HS-27A (cell line): ENCODE data around the gene FHOD3.
"Not testable (repeated sequence)": the region's sequence is repeated elsewhere in the genome, so short reads cannot be mapped to it uniquely, and the experiment has no call there.

Experiments used
- DNase-seq: peaks from one replicate; pipeline ENCODE4 v3.0.0-alpha.2; 2012; ENCODE audit warnings: low read depth, missing footprints

Gene FHOD3

DNA sequence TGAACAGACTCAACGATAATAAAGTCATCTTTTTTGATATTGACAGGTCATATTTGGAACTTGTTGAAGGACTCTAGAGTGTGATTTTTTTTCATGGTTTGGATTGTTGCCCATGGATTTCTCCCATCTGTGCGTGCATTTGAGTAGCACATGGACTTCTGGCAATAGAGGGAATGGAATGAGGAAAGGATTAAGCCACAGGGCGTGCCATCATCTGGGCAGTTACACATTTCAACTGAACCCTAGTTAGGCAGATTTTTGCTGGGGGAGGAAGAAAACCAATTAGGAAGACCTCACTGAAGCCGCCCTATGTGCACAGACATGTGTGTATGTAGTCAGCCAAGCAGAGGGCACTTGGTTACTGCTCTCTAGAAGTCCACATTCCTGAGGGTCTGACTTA lies 458.7 kb downstream of the FHOD3 start:
- peak; percentile 69 for DNase-seq

DNA sequence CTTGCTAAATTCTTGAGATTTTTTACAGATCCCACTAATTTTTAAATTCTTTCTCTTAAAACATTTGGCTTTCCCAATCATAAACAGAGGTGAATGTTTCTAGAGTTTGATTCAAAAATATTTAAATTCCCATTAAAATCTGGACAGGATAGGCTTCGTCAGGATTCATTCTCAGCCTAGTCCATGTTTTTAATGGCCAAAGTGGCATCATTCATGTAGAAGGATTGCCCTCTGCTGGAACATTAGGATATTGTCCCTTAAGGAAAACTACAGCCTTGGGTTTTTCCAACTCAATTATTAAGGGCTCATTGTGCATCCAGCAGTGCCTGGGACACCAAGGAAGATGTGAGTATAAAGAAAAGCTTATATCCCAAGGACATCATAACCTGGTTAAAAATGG lies 459.6 kb downstream of the FHOD3 start:
- peak; percentile 45 for DNase-seq

DNA sequence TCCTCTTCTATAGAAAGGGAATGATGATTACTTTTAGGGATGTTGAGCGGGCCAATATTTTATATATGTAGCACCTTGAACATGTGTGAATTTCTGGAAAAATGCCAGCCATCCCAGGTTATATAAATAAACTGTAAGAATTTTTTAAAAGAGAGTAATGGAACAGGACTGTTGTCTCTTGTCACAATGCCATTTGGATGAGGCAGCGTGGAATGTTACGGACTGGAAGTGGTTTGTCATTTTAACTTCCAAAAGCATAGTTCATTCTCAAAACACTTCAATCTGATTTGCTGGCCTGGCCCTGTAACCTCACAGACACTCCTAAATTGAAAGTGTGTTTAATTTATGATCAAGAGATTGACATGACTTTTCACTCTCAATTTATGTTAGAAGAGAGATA lies 460.5 kb downstream of the FHOD3 start:
- peak; percentile 20 for DNase-seq

GRCh38 chr18:36758623-36759022 lies 461.1 kb downstream of the FHOD3 start:
- DNase-seq: no peak

DNA sequence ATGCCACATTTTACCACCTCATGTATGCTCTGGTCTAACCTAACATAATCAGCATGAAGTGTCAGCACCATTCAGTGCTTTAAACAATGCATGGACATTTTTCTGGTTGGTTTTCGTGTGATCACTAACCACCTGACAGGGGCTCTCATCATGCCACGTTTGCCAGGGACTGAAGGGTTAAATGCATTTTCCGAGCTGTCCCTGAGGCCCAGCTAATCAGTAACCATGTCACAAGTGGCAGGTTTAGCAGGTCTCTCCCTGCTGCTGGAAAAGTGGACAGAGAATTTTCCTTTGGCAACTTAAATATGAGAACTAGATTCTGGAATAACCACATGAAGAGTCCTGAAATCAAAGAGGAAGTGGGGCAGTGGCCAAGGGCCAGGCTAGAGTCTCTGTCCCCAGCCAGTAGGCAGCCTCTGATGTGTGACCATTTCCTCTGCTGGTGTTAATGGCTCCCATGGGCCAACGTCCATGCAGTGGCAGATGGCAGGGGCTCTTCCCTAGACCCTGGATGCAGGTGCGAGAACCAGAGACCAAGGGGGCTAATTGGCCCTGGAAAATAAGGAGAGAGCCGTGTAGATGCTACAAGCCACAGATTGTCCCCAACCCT lies 461.8 kb downstream of the FHOD3 start:
- DNase-seq: no peak

GRCh38 chr18:36760598-36760997 lies 463.1 kb downstream of the FHOD3 start:
- no peak for DNase-seq

GRCh38 chr18:36761186-36761698 lies 463.7 kb downstream of the FHOD3 start:
- no peak for DNase-seq

DNA sequence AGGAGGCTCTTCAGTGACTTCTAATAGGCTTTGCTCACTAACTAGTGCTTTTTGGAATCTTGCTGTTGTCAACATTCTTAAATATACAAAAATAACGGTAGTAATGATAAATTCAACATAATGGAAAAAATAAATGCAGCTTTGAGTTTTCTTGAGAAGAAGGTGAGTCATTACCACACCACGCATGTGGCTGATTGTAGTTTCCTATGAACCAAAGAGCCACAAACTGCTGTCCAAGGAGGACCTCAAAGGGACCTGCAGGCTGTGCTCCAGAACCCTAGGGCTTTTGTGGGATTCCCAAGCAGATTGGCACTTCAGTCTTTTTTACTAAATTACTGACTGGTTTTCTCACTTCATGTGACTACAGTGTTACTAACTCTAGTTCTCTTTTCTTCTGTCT lies 464.6 kb downstream of the FHOD3 start:
- DNase-seq: no peak

GRCh38 chr18:36762965-36763364 lies 465.5 kb downstream of the FHOD3 start:
- not testable (repeated sequence) for DNase-seq

DNA sequence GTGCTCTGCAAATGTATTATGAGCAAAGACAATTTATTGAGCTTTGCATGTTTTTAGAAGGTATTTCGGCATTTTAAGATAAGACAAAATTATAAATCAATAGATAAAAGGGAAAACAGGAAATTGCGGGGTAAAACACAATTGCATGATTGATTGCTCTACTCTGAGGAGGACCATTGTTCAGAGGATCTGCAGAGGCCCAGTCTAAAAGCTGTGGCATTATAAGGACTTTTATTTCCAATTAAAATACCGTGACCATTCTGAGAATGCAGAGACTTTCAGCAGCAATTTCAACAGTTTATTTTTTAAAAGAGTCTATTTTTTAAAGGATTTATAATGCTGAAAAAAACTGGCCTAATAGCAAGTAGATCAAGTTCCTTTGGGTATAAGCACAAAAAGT lies 469.3 kb downstream of the FHOD3 start:
- DNase-seq: no peak

GRCh38 chr18:36769172-36769571 lies 471.7 kb downstream of the FHOD3 start:
- DNase-seq: no peak

DNA sequence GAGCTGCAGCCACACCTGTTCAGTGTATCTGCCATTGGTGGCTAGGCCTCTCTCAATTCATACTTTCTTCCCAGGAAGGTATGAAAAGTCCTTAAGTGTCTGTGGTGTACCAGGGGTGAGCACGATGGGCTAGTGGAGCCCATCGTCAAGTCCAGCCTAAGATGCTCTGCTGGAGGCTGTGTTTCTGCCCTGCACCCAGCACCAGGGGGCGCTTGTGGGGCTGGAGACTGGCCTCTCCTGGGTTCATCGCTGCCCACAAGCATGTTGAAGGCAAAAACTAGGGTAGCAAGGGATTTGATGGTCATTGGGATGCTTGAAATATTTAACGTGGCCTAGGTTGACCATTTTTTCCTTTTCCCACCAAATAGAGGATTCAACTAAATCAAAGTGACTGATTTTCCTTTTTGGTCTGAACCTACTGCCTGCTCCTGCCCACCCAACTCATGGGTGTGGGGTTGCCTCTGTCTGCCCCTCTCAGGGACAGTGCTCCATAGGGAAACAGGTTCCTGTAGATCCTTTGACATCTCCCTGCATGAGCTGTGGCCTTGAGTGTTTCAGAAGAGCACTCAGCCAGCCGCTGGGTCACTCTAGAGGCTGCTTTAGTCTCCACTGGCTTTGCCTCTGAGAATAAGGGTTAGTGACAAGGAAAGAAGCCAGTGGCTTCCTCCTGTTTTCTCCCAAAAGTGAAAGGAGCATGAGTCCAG lies 472.2 kb downstream of the FHOD3 start:
- DNase-seq: no peak

DNA sequence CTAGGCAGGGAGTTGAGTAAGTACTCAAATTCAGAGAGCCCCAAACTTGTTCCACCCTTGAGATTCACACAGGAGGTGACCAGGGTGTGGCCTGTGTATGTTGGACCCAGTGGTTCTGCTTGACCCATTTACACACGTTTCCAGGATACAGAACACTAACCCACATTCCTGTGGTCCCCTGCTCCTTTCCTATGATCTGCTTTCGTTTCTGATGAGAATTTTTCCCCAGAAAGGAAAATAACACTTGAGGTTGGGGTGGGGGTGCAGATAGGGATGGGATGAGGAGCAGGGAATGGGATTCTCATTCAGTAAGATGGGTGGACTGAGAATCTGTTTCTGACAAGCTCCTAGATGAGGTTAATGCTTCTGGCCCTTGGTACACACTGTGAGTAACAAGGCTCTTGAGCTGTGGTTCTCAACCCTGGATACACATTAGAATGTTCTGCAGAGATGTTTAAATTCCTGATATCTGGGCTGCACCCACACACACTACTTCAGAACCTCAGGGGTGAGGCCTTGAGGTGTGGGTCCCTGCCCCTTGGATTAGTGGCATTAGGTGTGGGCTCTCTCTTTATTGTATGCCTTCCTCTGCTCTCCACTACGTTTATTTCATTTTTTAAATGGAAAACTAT lies 472.9 kb downstream of the FHOD3 start:
- DNase-seq: no peak

- DNase-seq: no peak
Observed at GRCh38 chr18:36771245-36771644, 473.7 kb downstream of the FHOD3 start.

DNA sequence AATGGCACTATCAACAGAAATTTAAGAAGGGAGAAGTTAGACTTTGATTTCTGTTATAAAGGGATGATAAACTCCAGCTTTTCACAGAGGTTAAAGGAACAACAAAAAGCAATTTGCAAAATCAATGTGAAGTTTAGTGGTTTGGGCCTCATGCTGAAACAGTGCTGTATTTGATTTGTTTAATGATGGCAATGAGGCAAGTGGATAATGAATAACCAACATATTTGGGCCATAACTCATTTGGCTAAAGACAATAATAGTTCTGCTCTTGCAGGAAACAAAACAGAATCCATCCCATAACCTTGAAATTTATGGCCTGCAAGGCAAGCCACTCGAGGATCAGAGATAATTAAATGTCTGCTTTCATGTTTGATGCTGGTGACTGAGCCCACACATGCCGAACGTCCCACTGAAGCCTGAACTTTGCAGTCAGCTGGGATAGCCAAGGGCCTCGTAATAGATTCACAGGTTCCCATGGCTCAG lies 474.8 kb downstream of the FHOD3 start:
- no peak for DNase-seq

DNA sequence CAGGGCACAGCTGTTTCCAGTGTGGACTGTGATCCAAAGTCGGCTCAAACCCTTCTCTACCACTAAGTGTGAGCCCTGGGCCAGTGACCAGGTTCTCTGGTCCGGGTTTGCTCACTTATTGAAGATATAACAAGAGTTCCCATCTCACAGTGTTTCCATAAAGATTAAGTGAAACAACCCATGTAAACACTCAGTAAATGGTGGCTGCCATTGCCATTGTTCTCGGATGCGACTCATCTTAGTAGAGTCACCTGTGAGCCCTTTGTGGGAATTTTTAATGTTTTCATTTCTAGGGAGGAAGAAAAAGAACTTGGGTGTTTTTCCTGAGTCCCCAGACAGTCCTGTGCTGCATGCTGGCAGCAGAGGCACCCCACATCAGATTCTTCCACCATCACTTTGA lies 477.9 kb downstream of the FHOD3 start:
- no peak for DNase-seq

DNA sequence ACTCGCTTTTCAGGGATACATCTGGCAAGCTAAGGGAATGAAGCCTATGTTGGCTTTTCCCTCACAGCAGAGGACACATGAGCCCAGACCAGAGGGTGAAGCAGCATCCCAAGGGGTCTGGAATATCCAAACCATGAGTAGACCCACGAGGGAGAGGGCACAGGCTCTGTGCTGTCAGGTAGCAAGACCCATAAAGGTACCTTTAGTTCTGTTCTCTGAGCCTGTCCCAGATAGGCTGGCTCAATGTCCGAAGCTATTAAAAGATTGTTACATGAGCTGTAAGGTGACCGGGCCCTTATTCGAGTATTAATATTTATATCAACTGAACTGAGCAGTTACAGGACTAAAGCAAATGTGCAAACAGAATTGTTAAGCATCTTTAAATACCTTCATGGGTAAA lies 479.1 kb downstream of the FHOD3 start:
- DNase-seq: no peak

DNA sequence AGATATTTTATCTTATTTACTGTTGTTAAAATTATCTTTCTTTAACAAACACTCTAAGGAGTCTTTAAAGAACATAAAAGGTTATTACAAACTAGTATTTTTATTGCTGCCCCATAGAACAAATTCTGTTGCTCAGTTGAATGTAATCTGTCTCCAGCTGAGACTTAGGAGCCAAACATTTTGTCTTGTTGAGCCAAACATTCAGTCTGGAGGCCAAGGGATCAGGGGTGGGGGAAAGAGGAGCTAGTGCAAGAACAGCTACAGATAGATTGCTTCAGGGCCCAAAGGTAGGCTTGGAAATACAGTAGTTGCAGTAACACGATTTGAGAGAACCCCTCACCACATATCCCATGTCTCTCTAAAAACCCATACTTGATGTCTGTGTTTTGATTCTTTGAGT lies 480.1 kb downstream of the FHOD3 start:
- no peak for DNase-seq

- DNase-seq: no peak
Observed at GRCh38 chr18:36780748-36781147, 483.2 kb downstream of the FHOD3 start.

DNA sequence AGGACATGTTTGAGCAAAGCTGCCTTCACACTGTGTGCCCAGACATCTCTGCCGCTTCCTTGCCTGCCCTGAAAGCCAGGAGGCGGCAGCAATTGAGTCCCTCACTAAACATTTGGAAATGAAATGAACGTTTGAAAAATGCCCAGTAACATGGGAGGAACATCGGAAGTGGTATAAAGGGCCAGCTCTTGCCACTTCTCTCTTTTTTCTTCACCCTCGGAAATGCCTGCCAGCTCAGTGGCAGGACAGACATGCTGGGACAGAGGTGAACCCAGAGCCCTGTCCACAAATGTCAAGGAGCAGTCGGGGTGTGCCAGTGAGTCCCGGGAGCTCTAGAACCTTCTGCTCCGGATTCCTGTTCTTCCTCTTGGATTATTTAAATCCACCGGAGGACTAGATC lies 485.2 kb downstream of the FHOD3 start:
- DNase-seq: no peak

- DNase-seq: no peak
Observed at GRCh38 chr18:36783792-36784191, 486.3 kb downstream of the FHOD3 start.

DNA sequence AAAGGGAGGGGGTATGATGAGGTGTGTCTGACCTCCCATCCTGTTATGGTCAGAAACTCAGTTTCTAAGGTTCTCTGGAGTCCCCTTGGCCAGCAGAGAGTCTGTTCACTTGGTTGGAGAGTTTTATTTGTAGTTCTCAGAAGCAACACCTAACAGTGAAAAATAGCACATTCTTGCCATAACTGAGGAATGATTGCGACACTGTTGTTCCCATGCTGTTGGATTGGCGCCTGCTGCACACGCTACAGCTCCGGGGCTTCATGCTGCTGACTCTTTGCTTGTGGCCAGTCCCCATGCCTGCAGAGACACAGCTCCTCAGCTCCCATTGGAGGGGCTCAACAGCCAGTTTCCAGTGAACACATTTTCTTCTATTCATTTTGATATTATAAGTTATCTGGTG lies 489.2 kb downstream of the FHOD3 start:
- peak; percentile 9 for DNase-seq

DNA sequence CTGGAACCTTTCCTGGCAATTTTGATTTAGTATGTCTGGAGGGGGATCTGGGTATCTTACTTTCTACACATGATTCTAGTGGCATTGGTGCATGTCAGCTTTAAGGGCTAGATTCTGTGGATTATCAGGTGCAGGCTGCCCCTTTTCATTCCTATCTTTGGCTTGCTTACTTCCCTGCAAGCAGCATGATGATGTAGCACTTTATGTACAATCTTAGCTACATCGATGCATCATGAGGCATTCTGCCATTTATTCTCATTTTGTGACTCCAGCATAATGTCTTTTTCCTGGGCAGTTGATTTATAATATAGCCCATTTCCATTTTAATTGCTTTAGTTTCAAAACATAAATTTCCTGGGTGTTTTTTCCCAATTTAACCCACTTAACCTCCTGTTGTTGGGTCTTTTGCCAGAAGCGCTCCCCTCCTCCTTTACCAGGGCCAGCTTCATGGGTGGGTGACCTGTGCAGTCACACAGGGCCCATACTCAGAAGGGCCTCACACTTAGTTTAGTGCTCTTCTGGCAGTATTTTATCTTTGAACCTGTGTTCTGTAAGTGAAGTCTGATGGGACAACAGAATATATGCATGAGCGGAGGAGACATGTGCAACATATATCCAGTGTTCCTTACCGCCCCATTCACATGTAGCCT lies 495.2 kb downstream of the FHOD3 start:
- DNase-seq: no peak
